HL-60 (cell line): Measurements from ENCODE around the gene SFXN4.
A peak's percentile ranks its signal among the peaks of the same experiment; 100 is the strongest.

Source experiments
- DNase-seq, 2 experiments: peaks; one replicate each; pipeline ENCODE4 v3.0.0-alpha.2; 2010 to 2020; ENCODE audit warnings: low read depth in 1 of 2, low spot score in 1 of 2
- H3K27ac ChIP-seq: fragments of 250-450 bp; sonication (Bioruptor Pico); replicated peaks from 2 replicates; pipeline ENCODE4 v1.5.1; 2020; ENCODE audit warnings: mild to moderate bottlenecking, moderate library complexity
- H3K27me3 ChIP-seq: fragments of 250-450 bp; sonication (Bioruptor Pico); 2 replicates; pipeline ENCODE4 v1.5.1; 2021; ENCODE audit warnings: mild to moderate bottlenecking, moderate library complexity; ENCODE audit not compliant: insufficient read depth, poor library complexity, severe bottlenecking
- H3K4me3 ChIP-seq: replicated peaks from 2 replicates; pipeline ENCODE4 v1.5.1; 2011; ENCODE audit warnings: mild to moderate bottlenecking, control low read depth, low read length; ENCODE audit not compliant: insufficient read depth
- CTCF ChIP-seq: IDR thresholded peaks from one replicate; pipeline ENCODE4 v1.5.1; 2011; ENCODE audit warnings: low read length, control low read depth, inconsistent platforms; ENCODE audit not compliant: insufficient read depth
- GABPA ChIP-seq: IDR thresholded peaks from 2 replicates; pipeline ENCODE4 v1.6.1; 2012; ENCODE audit warnings: low read depth
- POLR2AphosphoS5 ChIP-seq: IDR thresholded peaks from 2 replicates; pipeline ENCODE4 v1.6.1; 2012; ENCODE audit warnings: low read depth
- REST ChIP-seq: IDR thresholded peaks from 2 replicates; pipeline ENCODE4 v1.6.1; 2012; ENCODE audit warnings: low read depth; ENCODE audit not compliant: insufficient replicate concordance
- SPI1 ChIP-seq: IDR thresholded peaks from 2 replicates; pipeline ENCODE4 v1.6.1; 2012; ENCODE audit warnings: low read depth, mild to moderate bottlenecking, borderline replicate concordance

Gene SFXN4

DNA sequence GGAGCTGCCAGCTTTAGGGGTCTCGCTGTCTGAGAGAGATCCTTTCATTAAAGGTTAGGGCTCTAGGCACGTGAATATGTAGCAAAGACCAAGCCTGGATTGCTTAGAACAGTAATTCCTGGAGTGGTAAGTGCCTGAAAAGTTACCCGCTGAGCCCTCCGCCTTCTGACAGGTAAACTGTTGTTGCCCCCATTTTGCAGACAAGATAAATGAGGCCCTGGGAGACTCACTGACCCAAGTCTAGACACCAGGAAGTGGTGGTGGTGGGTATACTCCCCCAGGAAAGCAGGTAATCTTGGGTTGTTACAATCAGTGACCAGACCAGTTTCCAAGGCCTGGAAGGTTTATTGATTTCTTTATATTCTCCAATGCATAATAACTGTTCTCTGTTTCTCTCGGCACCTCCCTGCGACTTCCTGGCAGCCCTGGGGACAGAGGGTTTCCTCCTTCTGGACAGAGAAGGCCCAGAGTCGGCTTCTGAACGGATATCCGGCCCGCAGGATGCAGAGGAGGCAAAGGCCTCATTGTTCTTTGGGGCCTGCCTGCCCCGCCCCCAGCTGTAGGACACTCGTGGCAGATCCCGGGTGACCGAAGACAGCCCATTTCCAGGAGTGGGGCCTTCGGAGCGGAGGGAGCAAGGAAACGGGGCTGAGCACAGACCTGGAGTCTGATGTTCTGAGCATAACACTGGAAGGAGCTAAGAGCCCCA, 40.5 kb upstream of the SFXN4 start:
- Histone ChIP-seq H3K27me3 (peaks cover 12% of the 10 kb centered on the region), H3K4me3 (peak overlapping the region; percentile 57), H3K27ac (peak overlapping the region; percentile 69)
- TF ChIP-seq SPI1 (no peak; the same call in 1 of the 2 replicates), CTCF (no peak), POLR2AphosphoS5 (no peak), GABPA (peak; percentile 68), REST (no peak)
- DNase-seq, result peak in 1 of 2 experiments; percentile 69

DNA sequence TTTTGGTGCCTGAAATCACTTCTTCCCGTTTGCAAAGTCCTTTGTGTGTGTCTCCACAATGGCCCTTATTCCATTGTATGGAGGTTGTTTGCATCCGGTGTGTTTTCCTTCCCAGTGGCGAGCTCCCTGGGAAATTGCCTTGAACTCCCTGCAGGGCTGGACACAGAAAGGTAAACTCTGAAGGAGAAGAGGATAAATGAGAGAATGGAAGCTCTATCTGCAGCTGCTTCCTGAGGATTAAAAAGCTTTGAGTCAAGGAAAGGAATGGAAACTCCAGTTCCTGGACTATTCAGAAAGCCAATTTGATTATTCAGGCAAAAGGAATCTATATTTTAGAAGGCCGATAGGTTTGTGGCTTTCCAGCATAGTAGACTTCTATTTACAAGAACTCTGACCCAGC, 37.5 kb upstream of the SFXN4 start:
- H3K27ac ChIP-seq, result no peak overlapping the region
- peaks cover under 1% of the 10 kb centered on the region for H3K27me3 ChIP-seq

DNA sequence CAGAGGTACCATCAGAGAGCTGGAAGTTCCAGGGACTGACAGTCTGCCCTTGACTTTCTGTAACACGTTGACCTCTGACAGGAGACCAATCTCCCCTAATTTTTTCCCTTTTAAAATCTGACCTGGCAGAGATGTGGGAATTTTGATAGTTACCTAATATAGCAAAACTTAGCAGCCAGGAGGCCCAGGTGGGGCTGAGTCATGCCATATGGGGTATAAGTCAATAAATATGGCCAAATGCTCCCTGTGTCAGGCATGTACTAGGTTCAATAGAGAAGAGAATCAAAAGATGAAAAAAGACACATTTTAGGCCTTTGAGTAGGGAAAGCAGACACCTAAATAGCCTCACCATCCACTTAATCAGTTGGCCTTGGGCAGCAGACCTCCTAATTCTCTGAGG, 35.7 kb upstream of the SFXN4 start:
- H3K27ac ChIP-seq, result no peak overlapping the region
- no peak overlapping the region for H3K4me3 ChIP-seq
- DNase-seq, result no peak
- TF ChIP-seq GABPA (no peak), REST (no peak), POLR2AphosphoS5 (no peak), CTCF (no peak), SPI1 (no peak)
- no peaks in the 10 kb centered on the region for H3K27me3 ChIP-seq

More for the DNA sequence above, 37.5 kb upstream of the SFXN4 start:
- no peak for DNase-seq
- no peak for TF ChIP-seq SPI1
- H3K4me3 ChIP-seq, result no peak overlapping the region

DNA sequence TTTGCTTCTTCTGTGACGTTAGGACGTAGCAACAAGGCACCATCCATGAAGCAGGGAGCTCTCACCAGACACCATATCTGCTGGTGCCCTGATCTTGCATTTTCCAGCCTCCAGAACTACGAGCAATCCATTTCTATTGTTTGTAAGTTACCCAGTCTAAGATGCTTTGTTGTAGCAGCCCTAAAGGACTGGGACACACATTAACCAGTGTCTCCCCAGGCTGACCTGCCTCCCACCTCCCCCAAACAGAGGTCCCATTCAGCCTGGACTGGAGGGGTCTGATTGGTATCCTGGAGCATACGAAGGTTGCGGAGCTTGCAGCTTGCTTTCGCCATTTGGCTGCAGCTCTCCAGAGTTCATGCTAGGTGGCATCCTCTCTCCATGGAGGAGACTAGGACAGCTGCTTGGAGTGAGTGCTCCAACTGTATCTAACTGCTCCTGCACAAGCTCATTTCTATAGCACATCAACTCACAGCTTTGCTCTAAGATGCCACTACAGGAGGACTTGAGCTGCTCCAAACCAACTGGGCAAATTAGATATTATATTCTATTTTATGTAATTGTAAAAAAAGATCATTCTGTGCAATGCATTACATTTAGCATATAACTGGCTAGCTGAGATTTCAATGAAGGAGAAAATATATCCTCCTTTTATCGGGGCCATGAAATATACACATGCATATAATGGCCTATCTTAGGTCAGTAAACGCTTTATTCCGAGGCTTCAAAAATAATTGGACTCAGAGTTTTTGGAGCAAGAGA, 33.9 kb upstream of the SFXN4 start:
- no peak overlapping the region for H3K4me3 ChIP-seq
- no peak overlapping the region for H3K27ac ChIP-seq
- peak in 1 of 2 experiments; percentile 75 for DNase-seq
- H3K27me3 ChIP-seq, result no peaks in the 10 kb centered on the region
- peak; percentile 89 for TF ChIP-seq CTCF
- no peak for TF ChIP-seq GABPA
